Measurements from ENCODE around the gene MYO7A.

DNA sequence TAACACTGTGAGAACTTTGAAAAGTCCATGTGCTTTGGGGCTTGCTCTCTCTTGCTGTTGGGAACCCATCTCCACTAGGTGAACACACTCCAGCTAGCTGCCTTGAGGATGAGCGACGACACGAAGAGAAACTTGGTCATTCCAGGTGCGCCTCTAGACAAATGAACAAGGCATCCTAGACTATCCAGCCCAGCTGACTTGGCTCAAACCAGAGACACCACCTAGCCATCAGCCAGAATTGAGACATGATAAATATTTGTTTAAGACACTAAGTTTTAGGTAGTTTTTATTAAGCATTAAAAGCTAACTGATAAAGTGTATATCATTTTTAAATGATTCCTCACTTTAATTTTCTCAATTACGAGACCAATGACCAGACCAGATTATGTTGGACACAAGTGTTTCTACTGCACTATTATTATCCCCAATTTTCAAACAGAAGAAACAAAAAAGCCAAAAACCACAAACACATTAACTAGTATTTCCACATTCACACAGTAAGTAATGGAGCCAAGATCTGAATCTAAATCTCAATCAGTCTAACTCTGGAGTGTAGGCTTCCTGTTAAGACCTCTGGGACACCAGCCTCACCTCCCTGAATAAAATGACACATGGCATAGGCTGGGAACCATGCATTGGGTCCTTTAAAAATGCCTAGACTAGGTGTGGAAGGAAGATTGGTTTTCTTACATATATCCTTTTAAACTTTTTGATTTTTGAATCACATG lies 103.0 kb downstream of the MYO7A start:
- TF ChIP-seq, protein P1, sequence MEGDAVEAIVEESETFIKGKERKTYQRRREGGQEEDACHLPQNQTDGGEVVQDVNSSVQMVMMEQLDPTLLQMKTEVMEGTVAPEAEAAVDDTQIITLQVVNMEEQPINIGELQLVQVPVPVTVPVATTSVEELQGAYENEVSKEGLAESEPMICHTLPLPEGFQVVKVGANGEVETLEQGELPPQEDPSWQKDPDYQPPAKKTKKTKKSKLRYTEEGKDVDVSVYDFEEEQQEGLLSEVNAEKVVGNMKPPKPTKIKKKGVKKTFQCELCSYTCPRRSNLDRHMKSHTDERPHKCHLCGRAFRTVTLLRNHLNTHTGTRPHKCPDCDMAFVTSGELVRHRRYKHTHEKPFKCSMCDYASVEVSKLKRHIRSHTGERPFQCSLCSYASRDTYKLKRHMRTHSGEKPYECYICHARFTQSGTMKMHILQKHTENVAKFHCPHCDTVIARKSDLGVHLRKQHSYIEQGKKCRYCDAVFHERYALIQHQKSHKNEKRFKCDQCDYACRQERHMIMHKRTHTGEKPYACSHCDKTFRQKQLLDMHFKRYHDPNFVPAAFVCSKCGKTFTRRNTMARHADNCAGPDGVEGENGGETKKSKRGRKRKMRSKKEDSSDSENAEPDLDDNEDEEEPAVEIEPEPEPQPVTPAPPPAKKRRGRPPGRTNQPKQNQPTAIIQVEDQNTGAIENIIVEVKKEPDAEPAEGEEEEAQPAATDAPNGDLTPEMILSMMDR (optimal IDR thresholded peaks at IDR 0.05 in 1 of 3, IDR thresholded peaks at IDR 0.05 in 1 of 3, conservative IDR thresholded peaks at IDR 0.05 in 1 of 3; ENCODE audit: extremely low read depth in 1 of 3, insufficient read depth in 2 of 3, low read length in 3 of 3): no peak
- TF ChIP-seq EZH2 (IDR thresholded peaks at IDR 0.05; ENCODE audit: low read length): no peak

Measured in keratinocyte (primary cell).